NCI-H128 (cell line): ENCODE measurements around the gene OR2A7.
"Not testable (repeated sequence)": the region's sequence is repeated elsewhere in the genome, so short reads cannot be mapped to it uniquely, and the experiment has no call there.

ENCODE experiments used
- DNase-seq: peaks from one replicate; lab custom pipeline; 2025; ENCODE audit not compliant: unreplicated experiment; lab: John Stamatoyannopoulos, UW

The OR2A7 gene

DNA sequence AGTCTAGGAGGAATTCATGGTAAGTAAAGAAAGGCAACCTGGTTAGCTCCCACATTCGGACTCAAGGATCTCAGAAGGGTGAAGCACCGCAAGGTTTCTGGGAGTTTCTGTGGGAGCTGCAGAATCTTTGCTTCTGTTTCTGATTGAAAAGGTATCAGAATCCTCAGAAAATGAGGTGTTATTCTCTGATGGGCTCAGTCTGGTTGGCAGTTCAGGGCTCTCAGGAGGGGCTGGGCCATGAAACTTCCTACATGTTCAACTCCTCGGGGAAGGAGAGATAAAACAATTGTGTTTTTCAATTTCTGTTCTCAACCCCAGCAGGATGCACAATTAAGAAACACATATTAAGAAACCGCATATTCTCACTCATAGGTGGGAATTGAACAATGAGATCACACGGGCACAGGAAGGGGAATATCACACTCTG lies 9.1 kb downstream of the OR2A7 start:
- DNase-seq, result no peak

DNA sequence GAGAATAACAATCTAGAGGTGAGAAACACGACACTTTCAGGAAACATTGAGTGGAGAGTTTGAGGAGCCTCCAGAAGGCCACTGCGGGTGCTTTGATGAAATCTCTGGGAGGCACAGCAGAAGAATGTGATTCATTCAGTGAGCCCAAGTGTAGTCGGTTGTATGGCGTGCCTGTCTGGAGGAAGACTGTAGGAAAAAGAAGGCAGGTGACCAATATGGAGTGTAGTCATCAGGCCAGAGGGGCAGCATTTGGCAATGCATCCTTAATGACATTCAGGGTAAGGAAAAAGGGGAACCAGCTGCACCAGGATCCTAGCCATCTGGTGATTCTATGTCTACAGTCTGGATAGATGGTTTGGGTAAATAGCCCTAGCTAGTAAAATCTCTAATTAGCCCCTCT lies 12.3 kb downstream of the OR2A7 start:
- DNase-seq, result not testable (repeated sequence)

DNA sequence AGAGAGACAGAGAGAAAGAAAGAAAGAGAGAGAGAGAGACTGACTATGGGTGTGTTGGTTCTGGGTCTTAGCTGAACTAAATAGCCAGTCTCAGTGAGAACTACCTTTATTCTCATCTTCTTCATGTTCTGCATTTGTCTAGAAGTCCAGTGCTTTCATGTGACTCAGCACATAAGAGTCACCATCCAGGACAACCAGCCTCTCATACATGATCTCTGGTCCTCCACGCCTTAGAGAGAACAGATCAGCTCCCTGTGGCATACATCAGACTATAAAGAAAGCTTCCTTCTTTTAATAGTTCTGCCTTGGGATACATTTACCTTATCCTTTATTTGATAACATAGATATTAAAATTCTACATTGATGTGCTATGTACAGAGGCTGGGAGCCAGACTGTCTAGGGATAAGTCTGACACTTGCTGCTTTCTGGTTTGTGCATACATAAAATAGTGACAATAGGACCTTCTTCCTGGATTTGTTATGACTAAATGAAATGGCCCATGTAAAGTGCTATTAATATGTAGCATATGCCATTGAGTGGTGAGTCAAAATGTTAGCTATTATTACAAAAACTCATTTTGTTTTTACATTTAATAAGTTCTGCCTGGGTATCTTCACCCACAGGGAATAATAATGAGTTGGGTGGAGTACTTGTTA lies 16.8 kb downstream of the OR2A7 start:
- DNase-seq, result not testable (repeated sequence)

DNA sequence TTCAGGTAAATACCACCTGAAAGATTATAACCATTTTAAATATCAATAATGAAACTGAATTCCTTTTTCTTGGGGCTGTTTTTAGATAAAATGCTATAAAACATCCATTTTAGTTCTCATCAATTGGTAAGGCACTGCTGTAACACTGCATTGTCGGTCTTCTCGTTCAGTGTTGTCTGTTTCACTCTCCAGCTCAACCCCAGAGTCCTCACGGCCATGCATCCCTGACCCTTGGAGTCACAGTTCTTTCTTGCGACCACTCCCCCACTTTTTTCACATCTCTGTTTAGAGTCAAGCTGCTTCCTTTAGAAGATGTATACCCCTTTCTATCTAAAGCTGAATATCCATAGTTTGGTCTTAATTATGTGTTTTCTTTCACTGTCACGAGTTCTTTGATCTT lies 17.6 kb downstream of the OR2A7 start:
- DNase-seq, result not testable (repeated sequence)

DNA sequence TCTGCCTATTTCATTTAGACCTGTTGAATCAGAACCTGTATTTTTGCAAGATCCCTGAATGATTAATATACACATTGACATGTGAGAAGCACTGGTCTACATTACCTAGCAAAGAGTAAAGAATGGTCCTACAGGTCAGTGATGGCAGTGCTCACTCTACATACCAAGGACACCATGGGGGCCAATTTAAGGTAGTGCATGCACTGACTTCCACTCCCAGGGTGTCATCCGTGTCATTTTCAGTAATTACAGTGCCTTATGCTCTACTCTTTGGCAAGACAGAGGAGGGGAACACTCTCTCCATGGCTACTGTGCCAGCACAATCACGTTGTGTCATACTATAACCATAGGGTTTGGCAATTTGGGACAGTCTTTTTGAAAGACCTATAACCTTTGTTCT lies 19.2 kb downstream of the OR2A7 start:
- not testable (repeated sequence) for DNase-seq

DNA sequence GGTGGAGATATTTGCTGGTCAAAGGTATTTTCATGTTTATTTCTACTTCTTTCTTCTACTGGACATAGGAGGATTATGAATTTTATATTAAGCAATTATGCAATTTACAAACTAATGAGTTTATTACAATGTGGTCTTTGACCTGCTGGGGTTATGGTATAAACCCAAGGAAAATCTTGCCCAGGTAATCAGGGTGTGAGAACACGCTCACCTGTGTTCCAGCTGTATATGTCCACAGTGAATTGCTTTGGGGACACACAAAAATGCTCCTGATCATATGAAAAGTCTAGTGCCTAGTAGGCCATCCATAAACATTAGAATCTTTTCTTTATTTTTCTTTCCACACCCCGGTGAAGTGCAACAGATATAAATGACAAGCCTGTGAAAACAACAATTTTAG lies 25.2 kb downstream of the OR2A7 start, which contains the start of gene OR2A42:
Gene OR2A42 (minus strand): TSS at position 241 of the 400 bp plus-strand sequence. CDS start 6,762 bp downstream, outside the sequence.
- not testable (repeated sequence) for DNase-seq

DNA sequence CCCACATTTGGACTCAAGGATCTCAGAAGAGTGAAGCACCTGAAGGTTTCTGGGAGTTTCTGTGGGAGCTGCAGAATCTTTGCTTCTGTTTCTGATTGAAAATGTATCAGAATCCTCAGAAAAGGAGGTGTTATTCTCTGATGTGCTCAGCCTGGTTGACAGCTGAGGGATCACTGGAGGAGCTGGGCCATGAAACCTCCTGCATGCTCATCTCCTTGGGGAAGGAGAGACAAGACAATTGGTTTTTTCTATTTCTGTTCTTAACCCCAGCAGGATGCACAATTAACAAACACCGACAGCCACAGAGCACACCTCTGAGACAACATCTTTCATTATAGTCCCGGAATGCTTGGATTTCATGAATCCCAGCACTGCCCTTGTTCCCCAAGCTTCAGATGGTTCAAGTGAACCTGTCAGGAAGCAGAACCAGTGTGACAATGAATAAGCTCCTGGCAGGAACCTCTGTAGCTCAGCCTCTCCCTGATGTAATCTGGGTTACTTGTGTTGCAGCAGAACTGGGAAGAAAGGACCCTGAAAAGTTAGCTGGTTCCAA lies 26.0 kb downstream of the OR2A7 start:
- DNase-seq, result not testable (repeated sequence)

DNA sequence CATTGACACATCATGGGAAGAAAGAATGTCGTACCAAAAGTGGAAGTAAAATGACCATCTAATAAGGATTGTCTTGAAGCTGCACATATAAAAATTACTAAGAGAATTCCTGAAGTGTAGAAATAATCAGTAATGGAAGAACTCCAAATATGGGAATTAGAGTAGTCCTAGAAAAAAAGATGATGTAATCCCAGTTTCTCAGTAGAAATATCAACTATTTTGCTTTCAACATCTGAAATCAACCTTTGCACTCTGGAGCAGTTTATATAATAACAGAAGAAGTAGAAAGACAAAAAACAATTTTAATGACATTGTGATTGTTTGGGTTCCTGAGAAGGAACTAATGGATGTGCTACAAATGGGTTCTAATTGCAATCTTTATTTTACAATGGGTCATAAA lies 31.6 kb downstream of the OR2A7 start:
- not testable (repeated sequence) for DNase-seq

DNA sequence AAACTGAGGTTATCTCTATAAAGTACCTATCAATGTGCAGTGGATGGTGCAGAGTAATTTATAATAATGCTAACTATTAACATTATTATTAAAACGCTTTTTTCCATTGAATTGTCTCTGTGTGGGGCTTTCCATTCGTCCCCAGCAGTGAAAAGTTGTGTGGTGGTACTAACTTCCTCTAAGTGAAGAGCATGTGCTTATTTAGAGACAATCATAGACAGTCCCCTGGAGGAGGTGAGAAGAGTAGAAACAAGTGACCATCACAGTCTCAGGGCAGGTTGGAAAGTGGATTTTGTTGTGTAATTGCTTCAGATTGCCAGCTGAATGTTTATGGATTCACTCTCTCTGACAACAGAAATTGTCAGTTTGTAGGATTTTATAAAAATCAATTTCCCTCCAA lies 33.6 kb downstream of the OR2A7 start:
- not testable (repeated sequence) for DNase-seq

DNA sequence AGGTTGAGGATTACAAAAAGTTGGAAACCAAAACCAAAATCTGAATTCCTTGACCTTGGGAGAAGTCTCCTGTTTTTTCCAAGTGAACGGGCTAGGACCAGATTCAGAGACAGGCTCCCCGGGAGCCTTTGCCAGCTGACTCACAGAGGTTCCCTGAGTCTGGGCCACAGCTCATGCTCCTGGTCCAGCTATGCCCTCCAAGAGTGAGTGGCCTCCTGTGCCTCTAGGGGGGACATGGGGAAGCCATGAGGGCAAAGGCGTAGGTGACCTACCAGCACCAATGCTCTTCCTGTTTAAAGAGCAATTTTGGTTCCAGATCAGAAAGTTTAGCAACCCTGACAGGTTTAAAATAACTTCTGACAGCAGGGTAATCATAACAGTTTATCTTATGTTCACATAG lies 35.8 kb downstream of the OR2A7 start:
- not testable (repeated sequence) for DNase-seq

DNA sequence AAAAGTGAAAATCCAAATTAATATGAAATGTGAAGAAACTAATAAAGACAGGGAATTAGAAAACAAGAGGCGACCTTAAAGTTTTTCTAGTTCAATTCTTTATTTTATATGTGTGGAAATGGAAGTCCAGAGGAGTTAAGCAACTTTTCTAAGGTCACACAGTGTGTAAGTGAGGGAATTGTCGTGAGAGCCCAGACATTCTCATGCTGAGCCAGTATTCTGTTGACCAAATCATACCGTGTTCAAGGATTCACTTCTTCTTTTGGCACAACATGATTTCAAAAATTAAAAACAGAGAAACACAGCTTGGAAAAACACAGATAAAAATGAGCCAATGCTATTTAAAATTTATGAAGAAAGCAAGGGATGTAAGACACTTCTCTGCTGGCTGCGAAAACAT lies 37.7 kb downstream of the OR2A7 start:
- not testable (repeated sequence) for DNase-seq

DNA sequence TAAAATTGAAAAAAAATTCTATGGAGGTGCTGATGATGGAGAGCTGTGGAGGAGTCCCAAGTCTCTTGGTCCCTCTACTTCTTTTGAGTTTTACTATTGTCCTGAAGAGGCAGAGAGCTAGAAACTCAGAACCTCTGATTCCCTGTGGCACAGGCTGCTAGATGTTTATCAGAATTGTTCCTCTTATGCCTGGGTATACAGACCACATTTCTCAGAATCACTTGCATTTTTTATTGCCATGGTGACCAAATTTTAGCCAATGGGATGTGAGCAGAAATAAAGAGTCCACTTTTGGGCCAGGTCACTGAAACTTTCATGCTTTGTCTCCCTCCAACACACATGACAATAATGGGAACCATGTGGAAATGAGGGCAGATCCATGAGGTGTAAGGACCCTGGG lies 40.9 kb downstream of the OR2A7 start:
- DNase-seq, result not testable (repeated sequence)

DNA sequence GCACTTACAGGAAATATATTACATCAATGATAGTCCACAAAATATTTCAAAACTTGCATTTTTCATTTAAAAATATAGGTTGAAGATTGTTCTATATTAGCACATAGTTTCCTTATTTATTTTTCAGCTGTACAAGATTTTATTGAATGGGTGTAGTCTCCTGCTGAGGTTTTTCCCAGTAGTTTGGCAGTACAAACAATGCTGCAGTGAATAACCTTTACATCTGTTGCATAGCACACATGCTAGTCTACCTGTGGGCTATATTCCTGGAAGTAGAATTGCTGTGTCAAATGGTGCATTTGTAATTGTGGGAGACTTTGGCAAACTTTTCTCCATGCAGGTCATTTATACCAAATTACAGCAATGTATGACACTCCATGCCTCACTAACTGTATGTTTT lies 44.1 kb downstream of the OR2A7 start:
- DNase-seq, result not testable (repeated sequence)

DNA sequence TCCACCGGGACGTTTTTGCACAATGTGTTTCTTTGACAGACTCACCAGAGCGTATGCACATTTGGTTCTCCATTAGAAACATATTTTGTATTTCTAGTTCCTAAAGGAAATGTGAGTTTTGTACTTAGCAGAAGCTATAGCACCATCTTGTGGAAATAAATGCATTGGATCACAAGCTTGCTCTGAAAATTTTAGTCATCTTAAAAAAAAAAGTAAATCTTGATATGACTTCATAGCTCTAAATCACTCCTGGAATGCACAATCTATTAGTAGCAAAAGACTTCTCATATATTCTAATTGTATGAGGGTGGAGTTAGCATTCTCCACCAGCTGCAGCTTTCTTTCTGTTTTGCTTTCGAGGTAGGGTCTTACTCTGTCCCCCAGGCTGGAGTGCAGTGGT lies 45.4 kb downstream of the OR2A7 start:
- DNase-seq, result not testable (repeated sequence)

DNA sequence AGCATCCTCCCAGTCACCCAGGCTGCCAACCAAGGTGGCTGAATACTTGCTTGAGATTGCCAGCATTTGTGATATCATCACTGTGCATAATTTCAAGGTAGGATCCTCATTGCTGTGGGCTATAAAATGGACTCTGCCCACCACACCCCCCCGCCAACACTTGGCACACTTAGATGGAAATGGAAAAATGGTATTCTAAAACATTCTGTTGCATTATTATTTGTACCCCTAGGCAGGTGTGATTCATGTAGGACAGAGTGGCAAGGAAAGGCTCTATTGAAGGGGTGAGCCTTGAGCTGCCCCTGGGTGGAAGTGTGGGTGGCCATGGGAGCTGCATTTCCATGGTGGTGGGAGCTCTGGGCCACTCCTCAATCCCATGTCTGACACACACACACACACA lies 46.0 kb downstream of the OR2A7 start:
- DNase-seq, result not testable (repeated sequence)

DNA sequence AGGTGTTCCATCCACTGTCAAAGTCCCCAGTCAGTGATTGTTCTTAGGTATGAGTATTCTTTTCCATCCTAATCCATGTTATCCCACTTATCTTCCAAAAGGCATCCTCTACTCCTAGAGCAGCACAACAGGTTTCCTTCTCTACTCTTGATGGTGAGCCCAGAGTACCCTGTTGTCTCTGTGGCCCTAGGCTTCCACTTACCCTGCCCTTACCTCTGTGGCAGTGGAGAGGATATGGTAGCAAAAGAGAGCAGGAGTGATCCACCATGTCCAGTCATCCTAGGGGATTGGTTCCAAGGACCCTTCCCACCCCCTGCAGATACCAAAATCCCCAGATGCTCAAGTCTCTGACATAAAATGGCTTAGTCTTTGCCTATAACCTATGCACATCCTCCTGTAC lies 47.4 kb downstream of the OR2A7 start:
- not testable (repeated sequence) for DNase-seq
